BE2C (cell line): Measurements from ENCODE around the gene STK38L.
"Not testable (repeated sequence)": the region's sequence is repeated elsewhere in the genome, so short reads cannot be mapped to it uniquely, and the experiment has no call there.

Experiments
- DNase-seq: peaks from one replicate; pipeline ENCODE4 v3.0.0-alpha.2; 2020
- H3K27me3 ChIP-seq: fragments of 250-450 bp; sonication (Bioruptor Pico); 2 replicates; pipeline ENCODE4 v1.5.1; 2020; ENCODE audit warnings: mild to moderate bottlenecking
- H3K36me3 ChIP-seq: fragments of 250-450 bp; sonication (Bioruptor Pico); 2 replicates; pipeline ENCODE4 v1.5.1; 2020; ENCODE audit warnings: mild to moderate bottlenecking
- H3K4me1 ChIP-seq: fragments of 250-450 bp; sonication (Bioruptor Pico); 2 replicates; pipeline ENCODE4 v1.5.1; 2020
- H3K4me3 ChIP-seq: 2 replicates; pipeline ENCODE4 v1.5.1; 2011; ENCODE audit warnings: low read depth, low read length
- H3K9me3 ChIP-seq: fragments of 250-450 bp; sonication (Bioruptor Pico); 2 replicates; pipeline ENCODE4 v1.5.1; 2020
- TF ChIP-seq, protein P1 (sequence below): IDR thresholded peaks from 2 replicates; pipeline ENCODE4 v1.5.1; 2012; ENCODE audit warnings: mild to moderate bottlenecking, low read depth, low read length

STK38L gene

DNA sequence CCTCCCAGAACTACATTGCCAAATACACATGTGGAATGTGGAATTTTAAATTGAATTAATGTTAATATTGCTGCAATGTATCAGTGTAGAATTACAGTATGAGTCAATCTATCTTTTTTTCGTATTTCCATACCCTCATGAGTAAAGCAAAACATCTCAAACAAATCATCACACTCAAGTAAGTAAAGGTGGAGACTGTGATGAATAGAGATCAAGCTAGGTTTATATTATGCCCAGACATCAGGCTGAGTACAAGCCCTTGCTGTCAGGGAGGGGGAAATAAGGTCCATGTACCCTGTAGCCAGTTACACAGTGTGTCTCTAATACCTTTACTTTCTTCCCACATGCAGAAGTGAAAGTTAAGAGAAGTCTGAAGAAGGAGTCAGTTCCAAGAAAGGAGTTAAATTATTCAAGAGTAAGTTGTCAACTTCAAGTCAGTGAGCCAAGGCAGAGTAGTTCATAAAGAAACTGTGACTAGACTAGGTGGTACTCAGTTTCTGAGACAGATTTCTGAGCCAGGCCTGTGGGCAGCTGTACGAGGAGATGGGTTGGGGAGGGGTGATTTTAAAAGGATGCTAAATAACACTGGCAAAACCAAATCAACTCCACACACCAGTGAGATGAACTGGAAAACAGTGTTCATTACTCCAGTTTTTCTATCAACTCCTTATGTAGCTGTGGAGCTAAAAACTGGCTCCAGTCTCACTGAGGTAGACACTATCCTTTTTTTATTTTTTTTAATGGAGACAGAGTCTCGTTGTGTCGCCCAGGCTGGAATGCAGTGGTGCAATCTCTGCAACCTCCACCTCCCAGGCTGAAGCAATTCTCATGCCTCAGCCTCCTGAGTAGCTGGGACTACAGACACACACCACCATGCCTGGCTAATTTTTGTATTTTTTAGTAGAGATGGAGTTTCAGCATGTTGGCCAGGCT is 23.8 kb upstream of the STK38L start:
- TF ChIP-seq, protein P1, sequence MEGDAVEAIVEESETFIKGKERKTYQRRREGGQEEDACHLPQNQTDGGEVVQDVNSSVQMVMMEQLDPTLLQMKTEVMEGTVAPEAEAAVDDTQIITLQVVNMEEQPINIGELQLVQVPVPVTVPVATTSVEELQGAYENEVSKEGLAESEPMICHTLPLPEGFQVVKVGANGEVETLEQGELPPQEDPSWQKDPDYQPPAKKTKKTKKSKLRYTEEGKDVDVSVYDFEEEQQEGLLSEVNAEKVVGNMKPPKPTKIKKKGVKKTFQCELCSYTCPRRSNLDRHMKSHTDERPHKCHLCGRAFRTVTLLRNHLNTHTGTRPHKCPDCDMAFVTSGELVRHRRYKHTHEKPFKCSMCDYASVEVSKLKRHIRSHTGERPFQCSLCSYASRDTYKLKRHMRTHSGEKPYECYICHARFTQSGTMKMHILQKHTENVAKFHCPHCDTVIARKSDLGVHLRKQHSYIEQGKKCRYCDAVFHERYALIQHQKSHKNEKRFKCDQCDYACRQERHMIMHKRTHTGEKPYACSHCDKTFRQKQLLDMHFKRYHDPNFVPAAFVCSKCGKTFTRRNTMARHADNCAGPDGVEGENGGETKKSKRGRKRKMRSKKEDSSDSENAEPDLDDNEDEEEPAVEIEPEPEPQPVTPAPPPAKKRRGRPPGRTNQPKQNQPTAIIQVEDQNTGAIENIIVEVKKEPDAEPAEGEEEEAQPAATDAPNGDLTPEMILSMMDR, result no peak
- DNase-seq, result no peak
- no peaks in the 10 kb centered on the region; the same call in 1 of the 2 replicates for H3K27me3 ChIP-seq
- H3K36me3 ChIP-seq, result no peaks in the 10 kb centered on the region
- H3K9me3 ChIP-seq, result no peaks in the 10 kb centered on the region
- no peaks in the 10 kb centered on the region for H3K4me1 ChIP-seq
- no peak overlapping the region for H3K4me3 ChIP-seq

DNA sequence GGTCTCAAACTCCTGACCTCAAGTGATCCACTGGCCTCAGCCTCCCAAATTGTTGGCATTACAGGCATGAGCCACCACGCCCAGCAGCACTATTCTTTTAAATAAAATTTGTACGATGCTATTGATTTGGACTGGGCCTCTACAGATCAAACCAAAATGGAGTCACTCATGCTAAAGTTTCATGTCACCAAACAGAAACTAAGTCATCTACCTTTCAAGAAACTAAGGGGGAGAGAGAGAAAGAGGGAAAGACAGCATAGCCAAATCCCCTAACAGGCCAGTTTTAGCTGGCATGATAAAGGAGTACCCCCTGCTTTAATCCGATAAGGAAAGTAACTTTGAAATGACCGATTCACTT is 23.1 kb upstream of the STK38L start:
- H3K4me1 ChIP-seq, result no peaks in the 10 kb centered on the region
- no peak for DNase-seq
- H3K36me3 ChIP-seq, result no peaks in the 10 kb centered on the region
- TF ChIP-seq, protein P1, result no peak
- H3K9me3 ChIP-seq, result no peaks in the 10 kb centered on the region
- H3K4me3 ChIP-seq, result no peak overlapping the region
- H3K27me3 ChIP-seq, result no peaks in the 10 kb centered on the region; the same call in 1 of the 2 replicates

DNA sequence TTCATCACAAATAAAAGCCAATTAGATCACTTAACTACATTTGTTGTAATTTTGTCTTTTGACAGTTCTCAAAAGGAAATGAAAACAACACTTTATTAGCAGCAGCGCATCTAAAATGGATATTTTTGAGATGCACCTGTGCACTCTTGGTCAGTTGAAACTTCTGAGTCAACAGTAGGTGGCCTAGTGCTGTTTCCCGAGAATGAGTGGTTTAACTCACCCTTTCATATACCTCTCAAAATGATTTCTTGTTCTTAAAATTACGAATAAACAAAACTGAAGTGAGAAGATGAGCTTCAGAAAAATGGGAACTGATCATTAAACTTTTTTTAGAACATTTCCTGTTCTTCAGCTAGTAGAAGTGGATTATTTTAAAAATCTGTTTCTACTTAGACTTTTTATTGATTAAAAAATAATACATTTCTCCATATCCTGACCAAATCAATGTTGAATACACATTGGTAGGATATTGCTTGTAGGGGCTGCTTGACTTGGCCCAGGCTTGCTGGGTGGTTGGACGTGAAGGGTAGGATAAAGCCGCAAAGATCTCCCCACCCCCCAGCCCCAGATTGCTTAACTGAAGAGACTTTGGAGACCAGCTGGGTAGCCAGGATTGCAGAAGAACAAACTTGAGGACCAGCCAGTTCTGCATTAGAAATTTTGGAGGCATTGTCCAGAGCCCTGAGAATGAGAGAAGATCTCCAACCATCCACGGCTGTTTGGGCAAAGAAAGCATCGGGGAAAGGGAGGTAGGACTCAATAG is 22.3 kb upstream of the STK38L start:
- DNase-seq, result no peak
- no peaks in the 10 kb centered on the region for H3K9me3 ChIP-seq
- no peaks in the 10 kb centered on the region; the same call in 1 of the 2 replicates for H3K27me3 ChIP-seq
- H3K4me1 ChIP-seq, result no peaks in the 10 kb centered on the region; the same call in 1 of the 2 replicates
- TF ChIP-seq, protein P1, result no peak
- no peak overlapping the region for H3K4me3 ChIP-seq
- no peaks in the 10 kb centered on the region for H3K36me3 ChIP-seq

DNA sequence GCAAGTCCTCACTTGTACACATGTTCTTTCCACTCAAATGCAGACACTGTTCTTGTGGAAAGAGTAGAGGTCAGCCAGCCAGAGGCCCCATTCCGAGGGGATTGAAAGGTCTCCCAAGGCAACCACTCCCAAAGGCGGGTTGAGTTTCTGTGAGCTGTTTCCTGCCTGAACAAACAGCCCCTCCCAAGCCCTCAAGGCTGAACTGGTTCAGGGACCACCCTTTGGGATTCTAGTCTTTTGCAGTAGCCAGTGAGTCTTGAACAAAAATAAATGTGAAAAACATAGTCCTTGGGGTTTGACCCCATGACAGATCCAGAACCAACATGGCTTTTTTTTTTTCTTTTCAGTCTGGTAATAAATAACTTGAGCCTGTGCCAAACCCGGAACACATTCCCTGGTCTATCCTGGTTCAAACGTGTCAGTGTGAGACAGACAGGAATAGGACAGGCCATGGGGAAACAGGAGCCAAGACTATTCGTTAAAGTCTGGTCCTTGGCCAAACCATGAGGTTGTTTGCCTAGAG is 17.6 kb upstream of the STK38L start:
- TF ChIP-seq, protein P1, result no peak
- Histone ChIP-seq H3K27me3 (no peaks in the 10 kb centered on the region; the same call in 1 of the 2 replicates), H3K4me1 (no peaks in the 10 kb centered on the region; the same call in 1 of the 2 replicates), H3K4me3 (no peak overlapping the region), H3K9me3 (no peaks in the 10 kb centered on the region), H3K36me3 (no peaks in the 10 kb centered on the region)
- DNase-seq, result no peak

DNA sequence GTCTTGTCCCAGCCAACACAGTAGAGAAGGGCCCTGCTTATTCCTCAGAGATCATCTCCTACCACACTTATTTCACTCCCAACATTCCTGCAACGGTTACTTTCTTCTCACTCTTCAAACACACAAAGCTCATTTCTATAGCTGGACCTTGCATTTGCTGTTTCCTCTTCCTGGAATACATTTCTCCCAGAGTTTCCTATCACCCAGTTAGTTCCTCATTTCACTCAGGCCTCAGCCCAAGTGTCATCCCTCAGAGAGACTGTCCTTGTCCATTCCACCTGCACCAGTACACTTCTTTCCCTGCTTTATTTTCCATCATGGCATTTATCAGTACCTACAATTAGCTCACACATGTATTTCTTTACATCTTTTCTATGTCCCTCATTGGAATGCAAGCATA is 14.7 kb upstream of the STK38L start:
- H3K36me3 ChIP-seq, result no peaks in the 10 kb centered on the region
- no peak overlapping the region for H3K4me3 ChIP-seq
- TF ChIP-seq, protein P1, result no peak
- H3K27me3 ChIP-seq, result no peaks in the 10 kb centered on the region; the same call in 1 of the 2 replicates
- no peak for DNase-seq
- no peaks in the 10 kb centered on the region for H3K9me3 ChIP-seq
- no peaks in the 10 kb centered on the region; the same call in 1 of the 2 replicates for H3K4me1 ChIP-seq

DNA sequence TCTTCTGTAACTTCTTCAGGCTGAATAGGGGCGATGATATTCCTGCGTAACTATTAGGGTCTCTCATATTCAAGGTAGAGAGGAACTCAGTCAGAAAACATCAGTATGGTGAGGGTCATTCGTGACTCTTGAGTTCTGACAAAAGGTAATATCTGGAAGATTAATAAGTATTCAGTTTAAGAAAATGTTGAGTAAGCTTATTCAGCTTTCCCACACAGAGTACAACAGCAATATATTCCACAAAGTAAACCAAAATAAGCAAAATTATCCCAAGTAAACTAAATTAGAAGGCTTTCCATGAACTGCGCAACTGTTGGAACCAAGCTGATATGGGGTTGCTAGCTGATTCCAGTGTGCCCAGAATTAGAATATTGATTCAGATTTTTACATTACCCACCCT is 12.7 kb upstream of the STK38L start:
- not testable (repeated sequence) for H3K4me3 ChIP-seq, H3K36me3 ChIP-seq, H3K27me3 ChIP-seq, H3K4me1 ChIP-seq, DNase-seq, H3K9me3 ChIP-seq
